OCI-LY1 (cell line): ENCODE data around the gene RWDD3.

Source experiments
- H2AFZ ChIP-seq: fragments of 200-600 bp; sonication (generic), shearing (Covaris generic); 2 replicates; pipeline ENCODE4 v1.6.0; 2014; ENCODE audit warnings: antibody characterized with exemption, mild to moderate bottlenecking, low read length
- H3F3A ChIP-seq: fragments of 200-600 bp; sonication (generic), shearing (Covaris generic); 2 replicates; pipeline ENCODE4 v1.6.0; 2014; ENCODE audit warnings: mild to moderate bottlenecking, antibody characterized with exemption, low read length, moderate library complexity; ENCODE audit not compliant: insufficient read depth
- H3K27ac ChIP-seq: fragments of 200-600 bp; sonication (generic); 2 replicates; pipeline ENCODE4 v1.5.1; 2014; ENCODE audit warnings: low read length, mixed run types, mild to moderate bottlenecking, low read depth; ENCODE audit not compliant: poor library complexity, severe bottlenecking
- H3K27me3 ChIP-seq: fragments of 200-600 bp; sonication (generic); 2 replicates; pipeline ENCODE4 v1.6.0; 2014; ENCODE audit warnings: antibody characterized with exemption, mild to moderate bottlenecking, low read length, moderate library complexity; ENCODE audit not compliant: insufficient read depth
- H3K36me3 ChIP-seq: fragments of 200-600 bp; sonication (generic); 2 replicates; pipeline ENCODE4 v1.6.1; 2014; ENCODE audit warnings: mild to moderate bottlenecking, antibody characterized with exemption, low read length, moderate library complexity, mixed read lengths; ENCODE audit not compliant: insufficient read depth
- H3K4me1 ChIP-seq: fragments of 200-600 bp; sonication (generic); 2 replicates; pipeline ENCODE4 v1.5.1; 2014; ENCODE audit warnings: mild to moderate bottlenecking, low read length, moderate library complexity; ENCODE audit not compliant: insufficient read depth, severe bottlenecking
- H3K4me2 ChIP-seq: fragments of 200-600 bp; sonication (generic), shearing (Covaris generic); 2 replicates; pipeline ENCODE4 v1.6.1; 2014; ENCODE audit warnings: low read length
- H3K4me3 ChIP-seq: fragments of 200-600 bp; sonication (generic); 2 replicates; pipeline ENCODE4 v1.5.1; 2014; ENCODE audit warnings: low read length, low read depth, mild to moderate bottlenecking, mixed read lengths; ENCODE audit not compliant: poor library complexity, severe bottlenecking
- H3K79me2 ChIP-seq: fragments of 200-600 bp; shearing (Covaris generic); 2 replicates; pipeline ENCODE4 v1.6.1; 2016; ENCODE audit warnings: mixed run types, low read length, mixed read lengths; ENCODE audit not compliant: insufficient read depth
- H3K9ac ChIP-seq: fragments of 200-600 bp; sonication (generic), shearing (Covaris generic); 2 replicates; pipeline ENCODE4 v1.6.1; 2014; ENCODE audit warnings: mild to moderate bottlenecking, low read length, mixed read lengths
- H3K9me2 ChIP-seq: fragments of 200-600 bp; sonication (generic), shearing (Covaris generic); 2 replicates; pipeline ENCODE4 v1.6.1; 2014; ENCODE audit warnings: low read depth, mild to moderate bottlenecking, low read length, mixed read lengths
- H3K9me3 ChIP-seq: fragments of 200-600 bp; shearing (Covaris generic); 2 replicates; pipeline ENCODE4 v1.6.1; 2014; ENCODE audit warnings: low read length, mixed read lengths
- H4K20me1 ChIP-seq: fragments of 200-600 bp; sonication (generic), shearing (Covaris generic); 2 replicates; pipeline ENCODE4 v1.6.0; 2016; ENCODE audit warnings: mild to moderate bottlenecking, low read length; ENCODE audit not compliant: insufficient read depth
- EZH2 ChIP-seq: fragments of 200-600 bp; sonication (generic), shearing (Covaris generic); IDR thresholded peaks from 2 replicates; pipeline ENCODE4 v1.8.0; 2017; ENCODE audit warnings: borderline replicate concordance, mixed run types, mild to moderate bottlenecking, antibody characterized with exemption, low read length, moderate library complexity, mixed read lengths
- TF ChIP-seq, protein P1 (sequence below): fragments of 200-600 bp; sonication (generic), shearing (Covaris generic); IDR thresholded peaks from 2 replicates; pipeline ENCODE4 v1.5.1; 2017; ENCODE audit warnings: mild to moderate bottlenecking, antibody characterized with exemption, low read length, moderate library complexity, mixed read lengths

Gene RWDD3

GRCh38 chr1:95207223-95207935, 26.6 kb upstream of the RWDD3 start:
- no peaks in the 10 kb centered on the region for H3K9me3 ChIP-seq
- no peak overlapping the region for H3K4me3 ChIP-seq
- H3K79me2 ChIP-seq = no peaks in the 10 kb centered on the region
- no peak overlapping the region for H3K9ac ChIP-seq
- no peaks in the 10 kb centered on the region for H4K20me1 ChIP-seq
- no peaks in the 10 kb centered on the region for H3K27me3 ChIP-seq
- TF ChIP-seq, protein P1, sequence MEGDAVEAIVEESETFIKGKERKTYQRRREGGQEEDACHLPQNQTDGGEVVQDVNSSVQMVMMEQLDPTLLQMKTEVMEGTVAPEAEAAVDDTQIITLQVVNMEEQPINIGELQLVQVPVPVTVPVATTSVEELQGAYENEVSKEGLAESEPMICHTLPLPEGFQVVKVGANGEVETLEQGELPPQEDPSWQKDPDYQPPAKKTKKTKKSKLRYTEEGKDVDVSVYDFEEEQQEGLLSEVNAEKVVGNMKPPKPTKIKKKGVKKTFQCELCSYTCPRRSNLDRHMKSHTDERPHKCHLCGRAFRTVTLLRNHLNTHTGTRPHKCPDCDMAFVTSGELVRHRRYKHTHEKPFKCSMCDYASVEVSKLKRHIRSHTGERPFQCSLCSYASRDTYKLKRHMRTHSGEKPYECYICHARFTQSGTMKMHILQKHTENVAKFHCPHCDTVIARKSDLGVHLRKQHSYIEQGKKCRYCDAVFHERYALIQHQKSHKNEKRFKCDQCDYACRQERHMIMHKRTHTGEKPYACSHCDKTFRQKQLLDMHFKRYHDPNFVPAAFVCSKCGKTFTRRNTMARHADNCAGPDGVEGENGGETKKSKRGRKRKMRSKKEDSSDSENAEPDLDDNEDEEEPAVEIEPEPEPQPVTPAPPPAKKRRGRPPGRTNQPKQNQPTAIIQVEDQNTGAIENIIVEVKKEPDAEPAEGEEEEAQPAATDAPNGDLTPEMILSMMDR = no peak
- no peaks in the 10 kb centered on the region for H3K36me3 ChIP-seq
- H3K4me2 ChIP-seq = no peak overlapping the region
- H2AFZ ChIP-seq = no peak overlapping the region
- H3K4me1 ChIP-seq = no peaks in the 10 kb centered on the region
- H3F3A ChIP-seq = no peaks in the 10 kb centered on the region
- H3K27ac ChIP-seq = no peak overlapping the region
- H3K9me2 ChIP-seq = no peaks in the 10 kb centered on the region

DNA sequence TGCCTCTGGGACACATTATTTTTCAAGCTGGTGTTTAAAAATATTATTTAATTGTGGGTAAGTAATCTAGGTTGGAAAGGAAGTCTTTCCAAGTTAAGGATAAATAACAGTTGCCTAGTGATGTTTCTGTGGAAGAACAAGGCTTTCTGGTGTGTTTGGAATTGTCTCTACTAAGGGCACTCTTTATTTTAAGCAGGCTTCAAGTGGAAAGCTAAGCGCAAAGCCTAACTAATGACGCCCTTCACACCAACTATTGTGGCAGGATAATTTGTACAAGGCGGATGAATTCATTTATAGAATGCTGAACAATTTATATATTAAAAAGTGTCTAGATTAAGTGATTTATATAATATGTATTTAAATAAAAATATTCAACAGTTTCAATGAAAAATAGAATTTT, 25.1 kb upstream of the RWDD3 start:
- Histone ChIP-seq H3K9ac (no peak overlapping the region), H3K9me3 (no peaks in the 10 kb centered on the region), H3K4me1 (no peaks in the 10 kb centered on the region), H3K9me2 (no peaks in the 10 kb centered on the region), H3K27ac (no peak overlapping the region), H3F3A (no peaks in the 10 kb centered on the region), H3K4me3 (no peak overlapping the region), H4K20me1 (no peaks in the 10 kb centered on the region), H3K27me3 (no peaks in the 10 kb centered on the region), H2AFZ (no peak overlapping the region), H3K4me2 (no peak overlapping the region), H3K36me3 (no peaks in the 10 kb centered on the region), H3K79me2 (no peaks in the 10 kb centered on the region)
- no peak for TF ChIP-seq EZH2
- TF ChIP-seq, protein P1 = no peak

DNA sequence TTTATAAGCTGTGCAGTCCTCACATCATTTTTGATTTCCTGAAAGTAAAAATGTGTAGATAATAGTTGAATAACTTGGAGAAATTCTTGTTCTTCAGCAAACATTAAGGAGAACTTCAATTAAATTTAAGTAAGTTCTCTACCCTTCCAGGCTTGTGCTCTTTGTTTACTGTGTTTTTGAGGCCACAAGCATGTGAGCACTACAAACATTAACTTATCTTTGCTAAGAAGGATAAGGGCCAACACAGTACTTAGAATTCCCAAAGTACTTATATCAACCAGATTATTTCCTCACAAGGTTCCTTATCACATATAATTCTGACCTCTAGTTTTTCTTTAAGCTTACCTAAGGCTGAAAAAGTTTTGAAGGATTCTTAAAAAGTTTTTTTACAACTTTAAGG, 24.7 kb upstream of the RWDD3 start:
- Histone ChIP-seq H3K4me1 (no peaks in the 10 kb centered on the region), H2AFZ (no peak overlapping the region), H3K27me3 (no peaks in the 10 kb centered on the region), H3K9me3 (no peaks in the 10 kb centered on the region), H3K4me3 (no peak overlapping the region), H3K9me2 (no peaks in the 10 kb centered on the region), H4K20me1 (no peaks in the 10 kb centered on the region), H3K27ac (no peak overlapping the region), H3K79me2 (no peaks in the 10 kb centered on the region), H3F3A (no peaks in the 10 kb centered on the region), H3K4me2 (no peak overlapping the region), H3K36me3 (no peaks in the 10 kb centered on the region), H3K9ac (no peak overlapping the region)
- no peak for TF ChIP-seq EZH2
